Endothelial cell of umbilical vein (primary cell): Measurements from ENCODE around the gene DMD. TPM values are rescaled to one million over a fixed set of nuclear protein-coding genes. Genes with fewer than 3 reads are reported as not detected.

Source experiments
- BruUV-seq: library from RNA; stranded (reverse); fragments of 400-500 nt; replicated peaks from 2 replicates; lab custom pipeline; 2021; lab: Mats Ljungman, UMichigan
- CTCF ChIA-PET: fragments of 300-600, 350-600 bp; sonication (Branson Sonifier 250); formaldehyde crosslinking; loops from one replicate; lab custom pipeline; 2021; ENCODE audit warnings: antibody characterized with exemption, inconsistent platforms; lab: Charles Lee
- POLR2A ChIA-PET: fragments of 300-600, 350-600 bp; sonication (Branson Sonifier 250); formaldehyde crosslinking; loops from one replicate; lab custom pipeline; 2021; ENCODE audit warnings: antibody characterized with exemption, inconsistent platforms; lab: Charles Lee
- DNase-seq: peaks from one replicate; pipeline ENCODE4 v3.0.0-alpha.2; 2011; ENCODE audit warnings: low read depth, low spot score
- FAIRE-seq: peaks from 2 replicates; lab custom pipeline; 2011; peaks lifted over from hg19 to GRCh38; lab: Jason Lieb, UNC
- H2AFZ ChIP-seq: 2 replicates; pipeline ENCODE4 v1.6.0; 2012; ENCODE audit warnings: low read depth, low read length, control low read depth, inconsistent platforms
- H3K27ac ChIP-seq: 2 replicates; pipeline ENCODE4 v1.5.1; 2011; ENCODE audit warnings: low read depth, mild to moderate bottlenecking, control low read depth, low read length, moderate library complexity; ENCODE audit not compliant: insufficient read depth
- H3K27me3 ChIP-seq, 2 experiments: 2 replicates each; pipeline versions ENCODE4 v1.6.0 to v1.6.1; 2011; ENCODE audit warnings: low read length in 2 of 2, mixed read lengths in 1 of 2; ENCODE audit not compliant: control insufficient read depth in 2 of 2, insufficient read depth in 2 of 2
- H3K36me3 ChIP-seq, 2 experiments: 2 replicates in 1 of 2; 3 replicates in 1 of 2; pipeline ENCODE4 v1.5.1; 2011; ENCODE audit warnings: low read length in 2 of 2, mild to moderate bottlenecking in 1 of 2, moderate library complexity in 1 of 2; ENCODE audit not compliant: control insufficient read depth in 2 of 2, insufficient read depth in 2 of 2; ENCODE audit errors: extremely low read depth in 1 of 2
- H3K4me1 ChIP-seq: 3 replicates; pipeline ENCODE4 v1.5.1; 2011; ENCODE audit warnings: mild to moderate bottlenecking, low read length; ENCODE audit not compliant: control insufficient read depth, insufficient read depth; ENCODE audit errors: extremely low read depth
- H3K4me2 ChIP-seq: 2 replicates; pipeline ENCODE4 v1.6.1; 2011; ENCODE audit warnings: low read length, control low read depth, mixed read lengths; ENCODE audit not compliant: insufficient read depth
- H3K4me3 ChIP-seq, 3 experiments: fragments of 200-600 bp in 1 of 3; sonication (generic), shearing (Covaris generic) in 1 of 3; replicated peaks in 1 of 3; 2 replicates each; pipeline ENCODE4 v1.5.1; 2011 to 2016; ENCODE audit warnings: control low read depth in 3 of 3, low read length in 3 of 3, mild to moderate bottlenecking in 2 of 3, inconsistent platforms in 1 of 3, low read depth in 1 of 3, moderate library complexity in 1 of 3; ENCODE audit not compliant: insufficient read depth in 1 of 3
- H3K79me2 ChIP-seq: 2 replicates; pipeline ENCODE4 v1.6.0; 2012; ENCODE audit warnings: low read length, inconsistent platforms; ENCODE audit not compliant: control insufficient read depth, insufficient read depth
- H3K9ac ChIP-seq: replicated peaks from 2 replicates; pipeline ENCODE3; 2011; ENCODE audit warnings: low read length, control low read depth; ENCODE audit not compliant: insufficient read depth; ENCODE audit errors: extremely low read depth
- H3K9me1 ChIP-seq: replicated peaks from 3 replicates; pipeline ENCODE4 v1.6.0; 2011; ENCODE audit warnings: mild to moderate bottlenecking, low read length; ENCODE audit not compliant: control insufficient read depth, insufficient read depth; ENCODE audit errors: extremely low read depth
- H3K9me3 ChIP-seq: replicated peaks from 2 replicates; pipeline ENCODE4 v1.5.1; 2012; ENCODE audit warnings: low read length, inconsistent platforms; ENCODE audit not compliant: control insufficient read depth, insufficient read depth
- H4K20me1 ChIP-seq: replicated peaks from 2 replicates; pipeline ENCODE3; 2011; ENCODE audit warnings: mild to moderate bottlenecking, low read length; ENCODE audit not compliant: control insufficient read depth, insufficient read depth; ENCODE audit errors: extremely low read depth
- CTCF ChIP-seq, 2 donors: IDR thresholded peaks; 1 replicate in 1 of 2; 2 replicates in 1 of 2; pipeline ENCODE4 v1.5.1; 2011; ENCODE audit warnings: low read length in 2 of 2, mild to moderate bottlenecking in 2 of 2, moderate library complexity in 2 of 2, control low read depth in 1 of 2, inconsistent platforms in 1 of 2, low read depth in 1 of 2; ENCODE audit not compliant: insufficient read depth in 1 of 2; ENCODE audit errors: extremely low read depth in 1 of 2
- EZH2 ChIP-seq: IDR thresholded peaks from 2 replicates; pipeline ENCODE4 v1.6.1; 2012; ENCODE audit warnings: borderline replicate concordance, low read depth, mild to moderate bottlenecking, moderate library complexity, low read length, inconsistent platforms; ENCODE audit not compliant: severe bottlenecking
- FOS ChIP-seq: IDR thresholded peaks from 2 replicates; pipeline ENCODE4 v1.6.1; 2011; ENCODE audit warnings: mild to moderate bottlenecking, low read length, moderate library complexity, borderline replicate concordance; ENCODE audit not compliant: insufficient read depth
- GATA2 ChIP-seq: IDR thresholded peaks from 2 replicates; pipeline ENCODE4 v1.7.0; 2011; ENCODE audit warnings: low read depth, mild to moderate bottlenecking, moderate library complexity, mixed read lengths, low read length; ENCODE audit not compliant: insufficient read length, insufficient read depth
- JUN ChIP-seq: IDR thresholded peaks from 2 replicates; pipeline ENCODE4 v1.6.1; 2011; ENCODE audit warnings: borderline replicate concordance, low read depth; ENCODE audit not compliant: insufficient read length, insufficient read depth
- MAX ChIP-seq: IDR thresholded peaks from 2 replicates; pipeline ENCODE4 v1.6.1; 2011; ENCODE audit not compliant: insufficient read depth, insufficient read length
- MYC ChIP-seq: IDR thresholded peaks from one replicate; pipeline ENCODE4 v1.6.1; 2011; ENCODE audit warnings: mild to moderate bottlenecking, low read depth, low read length
- POLR2A ChIP-seq: IDR thresholded peaks from 2 replicates; pipeline ENCODE4 v1.6.1; 2012; ENCODE audit warnings: low read depth, mild to moderate bottlenecking, control low read depth, low read length
- dilution Hi-C: fragments of 300-500 bp; cut with MboI; formaldehyde crosslinking; loops from one replicate; pipeline ENCODE4 v1.15.0; 2019; ENCODE audit warnings: low sequenced_read_pairs; ENCODE audit not compliant: extremely low pct_ligation_motif_present
- intact Hi-C: fragments of 100-400 bp; cut with micrococcal nuclease; formaldehyde crosslinking; loops from one replicate; pipeline ENCODE4 v1.10.0; 2022
- polyA plus RNA-seq, 4 experiments: library from polyadenylated mRNA; depleted of rRNA in 3 of 4; stranded (reverse) in 3 of 4; unstranded in 1 of 4; fragments of >200 nt; gene quantifications; 2 replicates each; pipeline versions ENCODE4 v1.2.1 to v1.2.3, GENCODE V29; 2011 to 2012; ENCODE audit warnings: missing spikeins in 1 of 4
- total RNA-seq: library from RNA; stranded (reverse); gene quantifications from 2 replicates; pipeline ENCODE4 v1.2.3, GENCODE V29; 2021

DMD gene
- total and polyA plus RNA-seq, 2 donors (not counting 3 experiments of a cell fraction or from before 2014, with no cell fraction given): 7.3 to 9.0 TPM

GRCh38 chrX:32026772-32027171 lies 1184.6 kb downstream of the DMD start:
- H4K20me1 ChIP-seq: no peaks in the 10 kb centered on the region
- intact Hi-C loops (no loop called here), dilution Hi-C loops (no loop called here)
- no TSS peak for BruUV-seq
- H3K9me3 ChIP-seq: no peaks in the 10 kb centered on the region
- TF ChIP-seq MYC (no peak), POLR2A (no peak), CTCF (IDR thresholded peaks at IDR 0.05; ENCODE audit: extremely low read depth in 1 of 2, insufficient read depth in 1 of 2, low read depth in 1 of 2, low read length in 2 of 2) (no peak), JUN (no peak), EZH2 (no peak), FOS (no peak), MAX (no peak), GATA2 (no peak)
- FAIRE-seq (no peak), DNase-seq (no peak)
- no peak overlapping the region for H3K4me2 ChIP-seq
- H3K4me3 ChIP-seq: no peak overlapping the region
- POLR2A ChIA-PET: no interaction called here
- H3K9me1 ChIP-seq: no peaks in the 10 kb centered on the region
- no peaks in the 10 kb centered on the region for H3K79me2 ChIP-seq
- no peak overlapping the region for H3K9ac ChIP-seq
- CTCF ChIA-PET: no interaction called here
- H3K27ac ChIP-seq: no peak overlapping the region
- H3K27me3 ChIP-seq: no peaks in the 10 kb centered on the region
- no peaks in the 10 kb centered on the region for H3K36me3 ChIP-seq
- no peak overlapping the region for H2AFZ ChIP-seq
- no peaks in the 10 kb centered on the region for H3K4me1 ChIP-seq
